K562 (cell line): ENCODE measurements around the gene ALKBH3. TPM values are rescaled to one million over a fixed set of nuclear protein-coding genes. Genes with fewer than 3 reads are reported as not detected.
A peak's percentile ranks its signal among the peaks of the same experiment; 100 is the strongest.

Experiments
- FOXA1 ChIP-seq: fragments of 450-650 bp; IDR thresholded peaks from 2 replicates; pipeline ENCODE4 v1.6.1; 2016; ENCODE audit warnings: mild to moderate bottlenecking, borderline replicate concordance
- HDAC3 ChIP-seq: fragments of 450-650 bp; IDR thresholded peaks from 2 replicates; pipeline ENCODE4 v1.6.1; 2018; ENCODE audit warnings: borderline replicate concordance, mild to moderate bottlenecking, moderate library complexity; ENCODE audit not compliant: partially characterized antibody
- KAT8 ChIP-seq: fragments of 450-650 bp; IDR thresholded peaks from 2 replicates; pipeline ENCODE4 v1.6.1; 2016; ENCODE audit warnings: low read depth, mild to moderate bottlenecking
- MBD2 ChIP-seq: sonication (generic); IDR thresholded peaks from 2 replicates; pipeline ENCODE4 v1.6.1; 2016; ENCODE audit warnings: low read depth, borderline replicate concordance
- PRMT5 ChIP-seq: sonication (generic); formaldehyde crosslinking; IDR thresholded peaks from 2 replicates; pipeline ENCODE4 v1.5.0; 2020; ENCODE audit warnings: missing genetic modification reagents
- PRPF4 ChIP-seq: fragments of 200-400 bp; formaldehyde crosslinking; IDR thresholded peaks from one replicate; pipeline ENCODE4 v1.6.1; 2017; ENCODE audit warnings: low read length, low read depth, mild to moderate bottlenecking; ENCODE audit not compliant: insufficient read depth, poor library complexity, severe bottlenecking
- RREB1 ChIP-seq: fragments of 250-450 bp; sonication (Bioruptor Pico); IDR thresholded peaks from 2 replicates; pipeline ENCODE4 v1.4.0; 2020
- SAFB ChIP-seq: fragments of 200-400 bp; formaldehyde crosslinking; IDR thresholded peaks from 2 replicates; pipeline ENCODE4 v1.6.1; 2017; ENCODE audit warnings: low read depth, low read length, borderline replicate concordance
- TARDBP ChIP-seq: fragments of 450-650 bp; IDR thresholded peaks from 2 replicates; pipeline ENCODE4 v1.6.1; 2016
- TSHZ1 ChIP-seq: fragments of 250-450 bp; sonication (Bioruptor Pico); IDR thresholded peaks from 2 replicates; pipeline ENCODE4 v1.4.0; 2020; ENCODE audit warnings: mild to moderate bottlenecking, moderate library complexity
- ZBTB5 ChIP-seq: fragments of 450-650 bp; IDR thresholded peaks from 2 replicates; pipeline ENCODE4 v1.6.1; 2017; ENCODE audit warnings: antibody characterized with exemption
- ZNF512 ChIP-seq: IDR thresholded peaks from 2 replicates; pipeline ENCODE4 v1.6.1; 2016; ENCODE audit warnings: missing genetic modification characterization, missing compliant biosample characterization
- ZNF584 ChIP-seq: fragments of 200-800 bp; sonication (Bioruptor generic); IDR thresholded peaks from 2 replicates; pipeline ENCODE4 v1.6.1; 2016; ENCODE audit warnings: low read depth, mild to moderate bottlenecking, missing genetic modification characterization, missing compliant biosample characterization
- polyA plus RNA-seq, 8 experiments: library from polyadenylated mRNA; depleted of rRNA in 4 of 8; stranded (reverse) in 5 of 8; unstranded in 3 of 8; fragments of >200 nt; fragmentation: Nextera tagmentation in 2 of 8; fragmentation: Illumina TruSeq in 1 of 8; extraction: Ambion mirVana in 2 of 8; extraction: Trizol in 1 of 8; gene quantifications; 2 replicates each; pipeline versions ENCODE4 v1.2.1 to v1.2.3, GENCODE V29; 2011 to 2014; ENCODE audit warnings: inconsistent platforms in 1 of 8, missing spikeins in 1 of 8
- total RNA-seq, 7 experiments: library from RNA; depleted of rRNA in 6 of 7; stranded (reverse); fragments of >200 nt in 6 of 7; fragmentation: Illumina TruSeq in 2 of 7; extraction: Trizol in 2 of 7; gene quantifications; 2 replicates each; pipeline versions ENCODE4 v1.2.1 to v1.2.3, GENCODE V29; 2011 to 2021; ENCODE audit warnings: low replicate concordance in 1 of 7

Gene ALKBH3
- total and polyA plus RNA-seq, 9 of the 15 experiments (the other 6 are each of a cell fraction or from before 2014, with no cell fraction given): 16.0 to 49.9 (median 36.5) TPM

- TF ChIP-seq ZBTB5: no peak
- TF ChIP-seq PRMT5 (CRISPR knock-in tag): no peak
- peak; percentile 37; the same call in 1 of the 2 replicates for TF ChIP-seq MBD2
- TF ChIP-seq PRPF4: no peak
- TF ChIP-seq TSHZ1 (CRISPR knock-in tag): no peak
- no peak for TF ChIP-seq SAFB
- peak; percentile 72 for TF ChIP-seq HDAC3
- TF ChIP-seq RREB1 (CRISPR knock-in tag): no peak
- peak; percentile 58; the same call in 1 of the 2 replicates for TF ChIP-seq ZNF584 (CRISPR knock-in tag)
- no peak for TF ChIP-seq ZNF512
- peak; percentile 90 for TF ChIP-seq TARDBP
- no peak for TF ChIP-seq FOXA1
- no peak for TF ChIP-seq KAT8
Observed at GRCh38 chr11:43920598-43921419, 40.2 kb downstream of the ALKBH3 start (continued).
